Thyroid gland (tissue), 4 donors: ENCODE measurements around the gene MRFAP1. TPM values are rescaled to one million over a fixed set of nuclear protein-coding genes. Genes with fewer than 3 reads are reported as not detected.

Experiments used
- DNase-seq, 2 donors: peaks; one replicate each; pipeline ENCODE4 v3.0.0-alpha.2; 2019
- H3K27ac ChIP-seq, 3 donors: fragments of 200-600 bp; sonication (generic); 1 replicate in 2 of 3; 2 replicates in 1 of 3; pipeline ENCODE4 v1.5.1; 2016 to 2019; ENCODE audit warnings: mild to moderate bottlenecking in 1 of 3, moderate library complexity in 1 of 3
- H3K27me3 ChIP-seq: fragments of 200-600 bp; sonication (generic); one replicate; pipeline ENCODE4 v1.5.1; 2019
- H3K36me3 ChIP-seq, 2 donors: fragments of 200-600 bp; sonication (generic); one replicate each; pipeline ENCODE4 v1.5.1; 2016 to 2019
- H3K4me1 ChIP-seq, 2 donors: fragments of 200-600 bp; sonication (generic); one replicate each; pipeline ENCODE4 v1.5.1; 2017 to 2019
- H3K4me3 ChIP-seq, 3 donors: fragments of 200-600 bp; sonication (generic); replicated peaks in 1 of 3; 1 replicate in 2 of 3; 2 replicates in 1 of 3; pipeline ENCODE4 v1.5.1; 2016; ENCODE audit warnings: mild to moderate bottlenecking in 1 of 3
- H3K9me3 ChIP-seq: fragments of 200-600 bp; sonication (generic); one replicate; pipeline ENCODE4 v1.5.1; 2017
- POLR2A ChIP-seq, 2 donors: fragments of 450-650 bp; IDR thresholded peaks; one replicate each; pipeline ENCODE4 v1.6.1; 2017; ENCODE audit warnings: antibody characterized with exemption in 2 of 2, mild to moderate bottlenecking in 2 of 2, moderate library complexity in 1 of 2
- WGBS, 2 donors: methylation state at CpG; one replicate each; pipeline ENCODE4 v1.1.5; 2017; 5-methylcytosine and 5-hydroxymethylcytosine counted together
- intact Hi-C: fragments of 100-400 bp; cut with DNase I; formaldehyde crosslinking; loops from one replicate; pipeline ENCODE4 v1.15.1; 2023
- total RNA-seq, 4 donors: library from RNA; depleted of rRNA; stranded (reverse); fragments of >200 nt; gene quantifications; one replicate each; pipeline ENCODE4 v1.2.3, GENCODE V29; 2016
- TF ChIP-seq, protein P1 (sequence below), 6 experiments: fragments of 200-600 bp in 3 of 6; fragments of 450-650 bp in 3 of 6; sonication (generic) in 3 of 6; IDR thresholded peaks; one replicate each; pipeline ENCODE4 v1.5.1; 2016 to 2019; ENCODE audit warnings: antibody characterized with exemption in 6 of 6, mild to moderate bottlenecking in 2 of 6, inconsistent platforms in 1 of 6, moderate library complexity in 1 of 6

MRFAP1 gene
- total RNA-seq, 4 donors from 2014 or later: 258 to 314 (median 288) TPM

DNA sequence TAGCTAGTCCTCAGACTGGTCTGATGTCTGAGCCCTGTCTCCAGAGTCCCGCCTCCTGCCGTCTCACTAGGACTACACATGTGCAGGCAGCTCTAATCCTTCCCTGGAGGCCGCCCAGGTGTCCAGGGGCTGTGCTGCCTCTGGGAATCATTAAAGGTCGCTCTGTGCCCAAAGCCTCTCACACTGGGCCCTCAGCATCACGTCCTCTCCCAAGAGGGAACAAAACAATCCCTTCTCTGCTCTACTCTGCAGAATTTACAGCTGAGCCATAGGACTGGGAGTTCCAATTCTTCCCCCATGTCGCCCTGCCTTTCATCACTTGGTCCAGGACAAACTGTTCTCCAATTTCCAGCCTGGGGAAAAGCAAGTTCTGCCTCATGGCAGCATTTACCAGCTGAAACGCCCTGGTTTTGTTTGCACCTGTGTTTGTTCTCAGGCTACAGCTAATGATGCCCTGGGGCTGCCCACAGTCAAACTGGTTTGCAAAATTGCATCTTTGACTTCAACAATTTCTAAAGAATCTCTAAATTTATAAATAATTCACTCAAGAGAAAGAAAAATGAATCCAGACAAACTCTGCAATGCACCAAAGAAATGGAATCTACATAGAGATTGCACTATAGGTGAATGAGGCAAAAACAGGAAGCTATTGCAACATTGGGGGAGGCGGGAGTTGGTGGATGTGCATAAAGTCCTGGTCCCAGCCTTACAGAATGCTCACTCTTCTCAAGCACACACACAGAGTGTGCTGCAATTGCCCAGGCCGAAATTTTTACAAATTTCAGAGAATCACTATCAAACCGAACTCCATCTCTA lies 7.2 kb upstream of the MRFAP1 start:
- Histone ChIP-seq H3K4me3 (no peak overlapping the region), H3K4me1 (no peaks in the 10 kb centered on the region), H3K27ac (no peak overlapping the region), H3K9me3 (no peaks in the 10 kb centered on the region), H3K36me3 (no peaks in the 10 kb centered on the region), H3K27me3 (no peaks in the 10 kb centered on the region)
- no peak for TF ChIP-seq POLR2A (IDR thresholded peaks at IDR 0.05)
- TF ChIP-seq, protein P1, sequence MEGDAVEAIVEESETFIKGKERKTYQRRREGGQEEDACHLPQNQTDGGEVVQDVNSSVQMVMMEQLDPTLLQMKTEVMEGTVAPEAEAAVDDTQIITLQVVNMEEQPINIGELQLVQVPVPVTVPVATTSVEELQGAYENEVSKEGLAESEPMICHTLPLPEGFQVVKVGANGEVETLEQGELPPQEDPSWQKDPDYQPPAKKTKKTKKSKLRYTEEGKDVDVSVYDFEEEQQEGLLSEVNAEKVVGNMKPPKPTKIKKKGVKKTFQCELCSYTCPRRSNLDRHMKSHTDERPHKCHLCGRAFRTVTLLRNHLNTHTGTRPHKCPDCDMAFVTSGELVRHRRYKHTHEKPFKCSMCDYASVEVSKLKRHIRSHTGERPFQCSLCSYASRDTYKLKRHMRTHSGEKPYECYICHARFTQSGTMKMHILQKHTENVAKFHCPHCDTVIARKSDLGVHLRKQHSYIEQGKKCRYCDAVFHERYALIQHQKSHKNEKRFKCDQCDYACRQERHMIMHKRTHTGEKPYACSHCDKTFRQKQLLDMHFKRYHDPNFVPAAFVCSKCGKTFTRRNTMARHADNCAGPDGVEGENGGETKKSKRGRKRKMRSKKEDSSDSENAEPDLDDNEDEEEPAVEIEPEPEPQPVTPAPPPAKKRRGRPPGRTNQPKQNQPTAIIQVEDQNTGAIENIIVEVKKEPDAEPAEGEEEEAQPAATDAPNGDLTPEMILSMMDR (IDR thresholded peaks at IDR 0.05): no peak
- no peak for DNase-seq
- intact Hi-C loops: no loop called here
- 79 to 84% methylated on average over 10 of the region's 10 CpGs for WGBS, 2 donors

DNA sequence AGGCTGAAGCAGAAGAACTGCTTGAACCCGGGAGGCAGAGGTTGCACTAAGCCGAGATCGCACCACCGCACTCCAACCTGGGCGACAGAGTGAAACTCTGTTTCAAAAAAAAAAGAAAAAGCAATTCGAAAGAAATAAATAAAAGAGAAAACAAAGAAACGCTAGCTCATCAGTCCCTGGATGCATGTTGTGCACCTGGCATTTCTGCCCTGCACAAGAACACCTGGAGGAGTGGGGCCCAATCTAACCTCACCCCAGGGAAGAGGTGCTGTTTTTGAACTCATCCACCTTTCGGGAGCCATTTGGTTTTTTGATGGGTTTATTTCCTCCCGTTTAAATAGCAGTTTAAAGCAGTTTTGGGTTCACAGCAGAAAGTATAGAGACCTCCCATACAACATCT lies 5.7 kb upstream of the MRFAP1 start:
- no peak overlapping the region for H3K4me3 ChIP-seq
- H3K27me3 ChIP-seq: no peaks in the 10 kb centered on the region
- DNase-seq: no peak
- peaks cover 0 to 2% of the 10 kb centered on the region in 2 donors for H3K4me1 ChIP-seq
- WGBS, 2 donors: 93 to 94% methylated on average over 9 of the region's 9 CpGs
- H3K27ac ChIP-seq: no peak overlapping the region
- H3K36me3 ChIP-seq: no peaks in the 10 kb centered on the region
- TF ChIP-seq, protein P1 (IDR thresholded peaks at IDR 0.05): no peak
- no peak for TF ChIP-seq POLR2A (IDR thresholded peaks at IDR 0.05)
- intact Hi-C loops: no loop called here
- H3K9me3 ChIP-seq: no peaks in the 10 kb centered on the region

DNA sequence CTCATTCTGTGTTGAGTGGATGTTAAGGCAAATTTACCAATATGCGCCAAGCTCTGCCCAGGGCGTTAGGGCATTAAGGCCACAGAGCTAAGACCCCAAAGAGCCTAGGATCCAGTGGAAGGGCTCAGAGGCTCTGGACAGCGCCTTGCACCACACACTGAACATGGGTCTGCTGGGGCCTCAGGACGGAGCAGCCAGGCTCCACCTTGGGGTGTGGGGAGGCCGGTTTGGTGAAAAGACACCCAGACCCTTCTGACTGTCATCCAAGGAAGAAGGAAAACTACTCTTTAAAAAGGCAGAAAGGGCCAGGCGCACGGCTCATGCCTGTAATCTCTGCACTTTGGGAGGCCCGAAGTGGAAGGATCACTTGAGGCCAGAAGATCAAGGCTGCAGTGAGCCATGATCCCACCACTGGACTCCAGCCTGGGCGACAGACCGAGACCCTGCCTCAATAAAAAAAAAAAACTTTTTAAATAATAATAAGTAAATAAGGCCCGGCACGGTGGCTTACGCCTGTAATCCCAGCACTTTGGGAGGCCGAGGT lies 1.3 kb upstream of the MRFAP1 start:
- H3K27ac ChIP-seq: no peak overlapping the region
- WGBS, 2 donors: 92 to 96% methylated on average over 14 of the region's 14 CpGs
- peaks cover 15 to 18% of the 10 kb centered on the region in 2 donors for H3K4me1 ChIP-seq
- H3K9me3 ChIP-seq: no peaks in the 10 kb centered on the region
- no peak for DNase-seq
- TF ChIP-seq, protein P1 (IDR thresholded peaks at IDR 0.05): no peak
- TF ChIP-seq POLR2A (IDR thresholded peaks at IDR 0.05): no peak
- intact Hi-C loops: no loop called here
- H3K4me3 ChIP-seq: no peak overlapping the region
- peaks cover 10 to 11% of the 10 kb centered on the region in 2 donors for H3K36me3 ChIP-seq
- H3K27me3 ChIP-seq: no peaks in the 10 kb centered on the region

DNA sequence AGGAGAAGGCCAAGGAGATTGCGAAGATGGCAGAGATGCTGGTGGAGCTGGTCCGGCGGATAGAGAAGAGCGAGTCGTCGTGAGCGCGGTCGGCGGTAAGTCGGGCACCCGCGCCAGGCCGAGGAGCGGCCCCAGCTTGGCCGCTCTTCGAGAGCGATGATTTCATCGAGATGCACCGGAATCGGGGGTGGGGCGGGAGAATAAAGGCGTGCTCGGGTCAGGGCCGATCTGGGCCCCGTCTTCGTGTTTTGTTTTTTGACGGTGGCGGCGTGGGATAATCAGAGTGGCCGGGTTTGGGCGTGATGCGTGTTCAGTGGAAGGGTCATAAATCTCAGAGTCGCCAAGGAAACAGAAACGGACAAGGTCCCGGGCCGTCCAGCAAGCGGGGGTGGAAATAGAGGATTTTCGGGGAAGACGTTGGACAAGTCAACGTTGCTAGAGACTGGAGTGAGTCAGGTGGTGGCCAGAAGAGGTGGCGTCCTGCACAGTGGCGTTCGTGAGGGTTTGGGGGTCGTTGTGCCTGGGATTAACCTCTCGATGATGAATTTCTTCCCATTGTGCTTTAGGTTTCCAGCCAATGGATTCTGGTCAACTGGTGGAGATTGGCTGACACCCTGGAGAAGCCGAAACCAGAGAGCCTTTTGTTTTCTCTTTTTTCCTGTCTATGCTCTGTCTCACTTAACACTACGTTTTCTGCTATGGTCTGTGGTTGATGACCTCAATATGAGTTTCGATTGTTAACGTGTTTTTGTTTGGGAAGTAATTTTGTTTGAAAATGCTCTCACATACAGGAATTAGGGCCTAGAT lies 882 bp downstream of the MRFAP1 start:
- DNase-seq: peak; percentile 62 to 63
- H3K4me3 ChIP-seq: peak overlapping the region; percentile 45 to 99 (median 90)
- no peaks in the 10 kb centered on the region for H3K9me3 ChIP-seq
- H3K27ac ChIP-seq: peak overlapping the region; percentile 87 to 94 (median 88)
- H3K27me3 ChIP-seq: no peaks in the 10 kb centered on the region
- H3K36me3 ChIP-seq: peaks cover 10 to 11% of the 10 kb centered on the region in 2 donors
- intact Hi-C loops: loop anchor here (10.0 kb wide), 1 partner anchor 73 kb away; the partner anchor contains the start of gene BLOC1S4
- TF ChIP-seq, protein P1 (IDR thresholded peaks at IDR 0.05): no peak
- TF ChIP-seq POLR2A (IDR thresholded peaks at IDR 0.05): peak in 1 of 2 donors; percentile 4
- 2% methylated on average over 40 to 49 of the region's 50 CpGs for WGBS, 2 donors
- H3K4me1 ChIP-seq: peaks cover 15 to 18% of the 10 kb centered on the region in 2 donors
